SU-DHL-6 (cell line): ENCODE results near the gene PRKCD.

Source experiments
- H2AFZ ChIP-seq: fragments of 200-600 bp; sonication (generic); 2 replicates; pipeline ENCODE4 v1.6.1; 2014; ENCODE audit warnings: low read depth, mild to moderate bottlenecking, moderate library complexity, mixed read lengths, antibody characterized with exemption, low read length; ENCODE audit not compliant: severe bottlenecking
- H3F3A ChIP-seq: fragments of 200-600 bp; shearing (Covaris generic); 2 replicates; pipeline ENCODE4 v1.6.0; 2016; ENCODE audit warnings: antibody characterized with exemption, mild to moderate bottlenecking; ENCODE audit not compliant: insufficient read depth
- H3K27ac ChIP-seq: fragments of 200-600 bp; sonication (generic); 2 replicates; pipeline ENCODE4 v1.5.1; 2016; ENCODE audit warnings: low read depth, mild to moderate bottlenecking, low read length, moderate library complexity, mixed read lengths
- H3K27me3 ChIP-seq: fragments of 200-600 bp; sonication (generic), shearing (Covaris generic); 2 replicates; pipeline ENCODE4 v1.6.0; 2014; ENCODE audit warnings: mild to moderate bottlenecking, low read length
- H3K36me3 ChIP-seq: fragments of 200-600 bp; sonication (generic); 2 replicates; pipeline ENCODE4 v1.6.1; 2014; ENCODE audit warnings: mild to moderate bottlenecking, low read length, mixed read lengths
- H3K4me2 ChIP-seq: fragments of 300-600, 200-600 bp; shearing (Covaris generic), sonication (generic); 2 replicates; pipeline ENCODE4 v1.6.0; 2014; ENCODE audit warnings: low read length, low read depth, mild to moderate bottlenecking; ENCODE audit not compliant: poor library complexity, severe bottlenecking
- H3K4me3 ChIP-seq: fragments of 200-600 bp; sonication (generic); 2 replicates; pipeline ENCODE4 v1.5.1; 2014; ENCODE audit warnings: antibody characterized with exemption, low read length, mild to moderate bottlenecking, mixed read lengths; ENCODE audit not compliant: insufficient read depth, poor library complexity, severe bottlenecking
- H3K79me2 ChIP-seq: fragments of 200-600 bp; sonication (generic); 2 replicates; pipeline ENCODE4 v1.6.1; 2014; ENCODE audit warnings: mild to moderate bottlenecking, low read length, moderate library complexity; ENCODE audit not compliant: insufficient read depth
- H3K9ac ChIP-seq: fragments of 200-600 bp; sonication (generic); 2 replicates; pipeline ENCODE4 v1.7.0; 2014; ENCODE audit warnings: mild to moderate bottlenecking, low read length
- H3K9me2 ChIP-seq: fragments of 200-600 bp; sonication (generic); replicated peaks from 2 replicates; pipeline ENCODE4 v1.6.1; 2014; ENCODE audit warnings: low read length; ENCODE audit not compliant: insufficient read depth
- H3K9me3 ChIP-seq: fragments of 200-600 bp; sonication (generic); 2 replicates; pipeline ENCODE4 v1.6.1; 2014; ENCODE audit warnings: low read length, mixed read lengths; ENCODE audit not compliant: insufficient read depth
- H4K20me1 ChIP-seq: fragments of 200-600 bp; sonication (generic); 2 replicates; pipeline ENCODE4 v1.6.1; 2014; ENCODE audit warnings: low read depth, mild to moderate bottlenecking, antibody characterized with exemption, low read length, moderate library complexity, mixed read lengths
- EZH2phosphoT487 ChIP-seq: fragments of 200-600 bp; sonication (generic), shearing (Covaris generic); conservative IDR thresholded peaks from 2 replicates; pipeline ENCODE4 v1.6.1; 2018; ENCODE audit warnings: mild to moderate bottlenecking, antibody characterized with exemption, low read length, moderate library complexity, mixed read lengths
- TF ChIP-seq, protein P1 (sequence below): fragments of 200-600 bp; sonication (generic); IDR thresholded peaks from one replicate; pipeline ENCODE4 v1.5.1; 2017; ENCODE audit warnings: antibody characterized with exemption, mild to moderate bottlenecking, low read length, moderate library complexity; ENCODE audit not compliant: insufficient read depth, poor library complexity, severe bottlenecking

PRKCD gene

DNA sequence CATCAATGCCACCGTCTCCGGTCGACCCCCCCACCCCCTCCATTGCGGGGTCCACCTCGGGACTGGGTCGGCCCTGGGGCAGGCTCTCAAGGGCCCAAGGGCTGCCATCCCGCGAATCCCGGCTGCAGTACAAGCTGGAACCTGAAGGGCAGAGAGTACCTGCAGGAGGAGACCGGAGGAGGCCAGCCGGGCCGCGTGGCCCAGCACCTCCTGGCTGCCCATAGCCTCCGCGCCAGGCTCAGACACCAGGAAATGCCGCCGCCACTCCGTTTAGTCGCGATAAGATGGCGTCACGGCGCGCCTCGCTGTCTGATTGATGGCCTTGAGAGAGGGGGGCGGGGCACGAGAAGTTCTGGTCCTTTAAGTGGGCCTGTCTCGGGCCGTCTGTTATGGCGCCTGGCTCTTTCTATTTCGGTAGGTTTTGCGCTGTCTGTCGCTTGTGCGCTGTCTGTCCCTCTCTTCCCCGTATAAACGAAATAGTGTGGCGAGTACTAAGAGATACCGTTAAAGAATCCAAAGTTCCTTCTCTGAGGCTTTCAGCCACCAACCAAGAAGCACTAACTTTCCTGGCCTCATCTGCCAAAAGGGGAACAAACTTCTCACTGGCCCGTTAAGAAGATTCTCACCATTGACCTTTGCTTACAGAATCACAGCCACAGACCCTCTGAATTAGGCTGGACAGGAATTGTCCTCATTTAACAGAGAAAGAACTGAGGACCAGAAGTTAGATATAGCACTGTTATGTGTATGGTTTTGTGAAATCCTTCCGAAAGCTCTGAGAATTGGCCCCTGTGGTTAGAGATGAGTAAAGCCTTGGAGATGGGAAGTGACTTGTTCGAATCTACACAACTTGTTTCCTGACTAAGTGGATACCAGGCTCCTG lies 30.6 kb upstream of the PRKCD start, which contains the start of gene RFT1:
Gene RFT1, minus strand, starts transcription at position 257 of the 883 bp plus-strand sequence. Its CDS starts 35 bp downstream, at position 222.
- Histone ChIP-seq H3K4me3 (peak within 1 kb of the TSS; percentile 82), H3K9ac (peak within 1 kb of the TSS; percentile 95), H3K79me2 (peaks cover 20% of the 10 kb centered on the region), H2AFZ (peak within 1 kb of the TSS; percentile 89), H3K36me3 (no peaks in the 10 kb centered on the region), H3K9me2 (no peaks in the 10 kb centered on the region), H3K27ac (peak within 1 kb of the TSS; percentile 59), H3K4me2 (peak within 1 kb of the TSS; percentile 88), H3K9me3 (no peaks in the 10 kb centered on the region), H3F3A (no peaks in the 10 kb centered on the region), H4K20me1 (no peaks in the 10 kb centered on the region), H3K27me3 (no peaks in the 10 kb centered on the region)
- TF ChIP-seq, protein P1, sequence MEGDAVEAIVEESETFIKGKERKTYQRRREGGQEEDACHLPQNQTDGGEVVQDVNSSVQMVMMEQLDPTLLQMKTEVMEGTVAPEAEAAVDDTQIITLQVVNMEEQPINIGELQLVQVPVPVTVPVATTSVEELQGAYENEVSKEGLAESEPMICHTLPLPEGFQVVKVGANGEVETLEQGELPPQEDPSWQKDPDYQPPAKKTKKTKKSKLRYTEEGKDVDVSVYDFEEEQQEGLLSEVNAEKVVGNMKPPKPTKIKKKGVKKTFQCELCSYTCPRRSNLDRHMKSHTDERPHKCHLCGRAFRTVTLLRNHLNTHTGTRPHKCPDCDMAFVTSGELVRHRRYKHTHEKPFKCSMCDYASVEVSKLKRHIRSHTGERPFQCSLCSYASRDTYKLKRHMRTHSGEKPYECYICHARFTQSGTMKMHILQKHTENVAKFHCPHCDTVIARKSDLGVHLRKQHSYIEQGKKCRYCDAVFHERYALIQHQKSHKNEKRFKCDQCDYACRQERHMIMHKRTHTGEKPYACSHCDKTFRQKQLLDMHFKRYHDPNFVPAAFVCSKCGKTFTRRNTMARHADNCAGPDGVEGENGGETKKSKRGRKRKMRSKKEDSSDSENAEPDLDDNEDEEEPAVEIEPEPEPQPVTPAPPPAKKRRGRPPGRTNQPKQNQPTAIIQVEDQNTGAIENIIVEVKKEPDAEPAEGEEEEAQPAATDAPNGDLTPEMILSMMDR, result no peak
- no peak for TF ChIP-seq EZH2phosphoT487

DNA sequence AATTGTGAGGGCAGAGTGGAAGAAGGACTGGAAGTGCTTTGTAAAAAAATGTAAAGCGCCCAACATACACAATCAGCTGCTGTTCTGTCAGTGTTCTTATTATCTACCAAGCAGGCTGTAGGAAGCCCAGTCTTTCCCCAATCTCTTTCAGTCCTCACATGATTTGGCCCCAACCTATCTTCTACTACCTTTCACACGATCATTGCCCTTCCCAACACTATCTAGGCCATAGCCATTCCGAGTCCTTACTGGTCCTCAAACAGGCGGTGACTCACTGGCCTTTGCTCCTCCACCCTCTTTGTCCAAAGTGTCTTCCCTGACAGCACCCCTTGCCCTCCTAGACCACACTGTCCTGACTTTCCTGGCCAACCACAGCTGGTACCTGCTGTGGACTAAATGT lies 29.9 kb upstream of the PRKCD start:
- no peaks in the 10 kb centered on the region for H3K9me2 ChIP-seq
- H3K27ac ChIP-seq, result peak overlapping the region; percentile 59
- no peaks in the 10 kb centered on the region for H3F3A ChIP-seq
- H3K9ac ChIP-seq, result peak overlapping the region; percentile 95
- no peaks in the 10 kb centered on the region for H3K36me3 ChIP-seq
- H3K9me3 ChIP-seq, result no peaks in the 10 kb centered on the region
- H3K79me2 ChIP-seq, result peaks cover 20% of the 10 kb centered on the region
- no peaks in the 10 kb centered on the region for H4K20me1 ChIP-seq
- no peaks in the 10 kb centered on the region for H3K27me3 ChIP-seq
- peak overlapping the region; percentile 82 for H3K4me3 ChIP-seq
- peak overlapping the region; percentile 89 for H2AFZ ChIP-seq
- TF ChIP-seq EZH2phosphoT487, result no peak
- H3K4me2 ChIP-seq, result peak overlapping the region; percentile 88

DNA sequence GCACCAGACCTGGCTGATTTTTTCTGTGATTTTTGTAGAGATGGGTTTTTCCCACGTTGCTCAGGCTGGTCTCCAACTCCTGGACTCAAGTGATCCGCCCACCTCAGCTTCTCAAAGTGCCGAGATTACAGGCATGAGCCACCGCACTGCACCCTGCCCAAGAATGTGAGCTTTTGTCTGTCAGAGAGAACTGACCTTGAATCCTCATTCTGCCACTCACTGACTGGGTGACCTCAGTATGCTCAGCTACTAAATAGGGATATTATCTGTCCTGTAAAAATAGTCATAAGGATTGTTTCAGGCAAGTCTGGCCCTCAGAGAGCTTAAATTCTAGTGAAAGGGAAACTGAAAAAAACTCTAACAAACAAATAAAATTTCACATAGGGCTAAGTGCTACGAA lies 28.7 kb upstream of the PRKCD start:
- TF ChIP-seq EZH2phosphoT487, result no peak
- TF ChIP-seq, protein P1, result no peak
- H2AFZ ChIP-seq, result no peak overlapping the region
- H3F3A ChIP-seq, result no peaks in the 10 kb centered on the region
- no peaks in the 10 kb centered on the region for H3K9me3 ChIP-seq
- H4K20me1 ChIP-seq, result no peaks in the 10 kb centered on the region
- no peak overlapping the region for H3K4me2 ChIP-seq
- no peak overlapping the region for H3K4me3 ChIP-seq
- H3K9ac ChIP-seq, result no peak overlapping the region
- H3K79me2 ChIP-seq, result peaks cover 20% of the 10 kb centered on the region
- no peaks in the 10 kb centered on the region for H3K36me3 ChIP-seq
- H3K27ac ChIP-seq, result no peak overlapping the region
- H3K9me2 ChIP-seq, result no peaks in the 10 kb centered on the region
- no peaks in the 10 kb centered on the region for H3K27me3 ChIP-seq

DNA sequence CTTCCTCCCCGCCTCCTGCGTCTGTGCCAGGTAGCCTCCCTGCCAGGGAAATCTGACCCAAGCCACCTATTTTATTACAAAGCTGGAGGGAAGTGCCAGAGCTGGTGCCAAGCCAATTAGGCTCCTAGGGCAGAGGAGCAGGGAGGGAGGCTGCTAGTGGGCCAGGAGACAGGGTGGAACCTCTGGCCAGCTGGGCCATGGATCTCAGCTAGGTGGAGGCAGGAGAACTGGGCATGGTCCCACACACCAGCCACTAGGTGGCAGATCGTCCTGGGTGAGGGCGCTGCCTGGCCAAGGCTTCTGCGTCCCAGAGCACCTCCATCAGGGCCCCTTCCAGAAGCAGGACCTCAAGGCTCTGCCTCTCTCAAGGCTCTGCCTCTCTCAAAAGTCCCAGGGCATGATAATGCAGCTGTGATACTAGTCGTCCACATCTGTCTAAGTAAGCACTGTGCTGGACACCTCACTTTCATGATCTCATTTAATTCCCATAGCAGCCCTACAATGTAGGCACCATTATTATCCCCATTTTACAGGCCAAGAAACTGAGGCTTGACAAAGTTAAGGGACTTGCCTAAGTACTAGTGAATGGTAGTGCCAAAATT lies 26.3 kb upstream of the PRKCD start:
- H3K9me3 ChIP-seq, result no peaks in the 10 kb centered on the region
- H3K79me2 ChIP-seq, result peaks cover 5% of the 10 kb centered on the region
- no peak overlapping the region for H3K9ac ChIP-seq
- H2AFZ ChIP-seq, result no peak overlapping the region
- no peak overlapping the region for H3K27ac ChIP-seq
- H3F3A ChIP-seq, result no peaks in the 10 kb centered on the region
- no peaks in the 10 kb centered on the region for H3K27me3 ChIP-seq
- TF ChIP-seq, protein P1, result peak; percentile 77
- TF ChIP-seq EZH2phosphoT487, result no peak
- H3K36me3 ChIP-seq, result no peaks in the 10 kb centered on the region
- H4K20me1 ChIP-seq, result no peaks in the 10 kb centered on the region
- no peak overlapping the region for H3K4me2 ChIP-seq
- H3K9me2 ChIP-seq, result no peaks in the 10 kb centered on the region
- no peak overlapping the region for H3K4me3 ChIP-seq
